ENCODE results near the gene SLC39A11.

DNA sequence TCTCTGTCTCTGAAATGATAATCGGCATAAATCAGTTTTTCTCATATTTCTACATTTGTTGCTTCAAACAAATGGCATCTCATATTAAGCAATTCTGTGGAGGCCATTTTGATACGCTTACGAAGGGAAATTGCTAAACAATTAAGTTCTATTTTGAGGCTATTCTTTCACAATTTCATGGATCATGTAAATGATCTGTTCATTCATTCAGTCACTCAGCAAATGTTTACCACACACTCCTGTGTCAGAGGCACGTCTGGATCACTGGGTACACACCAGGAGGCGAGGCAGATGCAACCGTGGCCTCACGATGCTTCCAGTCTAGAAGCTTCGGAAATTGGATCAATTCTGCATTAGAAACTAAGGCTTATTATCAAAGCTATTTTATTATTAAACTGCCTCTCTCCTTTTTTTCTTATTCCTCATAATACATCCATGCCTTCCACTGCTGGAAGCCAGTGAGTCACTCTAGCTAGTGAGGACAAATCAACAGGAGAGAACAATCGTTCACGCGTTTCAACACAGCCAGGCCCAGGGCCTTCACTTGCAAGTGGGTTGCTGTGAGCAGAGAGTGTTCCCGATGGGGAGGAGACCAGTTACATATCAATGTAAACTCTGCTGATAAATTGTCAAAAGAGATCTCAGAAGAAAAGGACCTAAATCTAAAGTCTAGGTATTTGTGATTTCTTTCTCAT, 11.3 kb upstream of the SLC39A11 start:
- TF ChIP-seq REST (IDR thresholded peaks at IDR 0.05; ENCODE audit: borderline replicate concordance), result no peak
- TF ChIP-seq, protein P1, sequence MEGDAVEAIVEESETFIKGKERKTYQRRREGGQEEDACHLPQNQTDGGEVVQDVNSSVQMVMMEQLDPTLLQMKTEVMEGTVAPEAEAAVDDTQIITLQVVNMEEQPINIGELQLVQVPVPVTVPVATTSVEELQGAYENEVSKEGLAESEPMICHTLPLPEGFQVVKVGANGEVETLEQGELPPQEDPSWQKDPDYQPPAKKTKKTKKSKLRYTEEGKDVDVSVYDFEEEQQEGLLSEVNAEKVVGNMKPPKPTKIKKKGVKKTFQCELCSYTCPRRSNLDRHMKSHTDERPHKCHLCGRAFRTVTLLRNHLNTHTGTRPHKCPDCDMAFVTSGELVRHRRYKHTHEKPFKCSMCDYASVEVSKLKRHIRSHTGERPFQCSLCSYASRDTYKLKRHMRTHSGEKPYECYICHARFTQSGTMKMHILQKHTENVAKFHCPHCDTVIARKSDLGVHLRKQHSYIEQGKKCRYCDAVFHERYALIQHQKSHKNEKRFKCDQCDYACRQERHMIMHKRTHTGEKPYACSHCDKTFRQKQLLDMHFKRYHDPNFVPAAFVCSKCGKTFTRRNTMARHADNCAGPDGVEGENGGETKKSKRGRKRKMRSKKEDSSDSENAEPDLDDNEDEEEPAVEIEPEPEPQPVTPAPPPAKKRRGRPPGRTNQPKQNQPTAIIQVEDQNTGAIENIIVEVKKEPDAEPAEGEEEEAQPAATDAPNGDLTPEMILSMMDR (IDR thresholded peaks at IDR 0.05; ENCODE audit: poor library complexity, severe bottlenecking), result no peak
- no peak for TF ChIP-seq POLR2AphosphoS5 (IDR thresholded peaks at IDR 0.05)
- no peak for TF ChIP-seq RAD21 (conservative IDR thresholded peaks at IDR 0.05)
- TF ChIP-seq MXI1 (conservative IDR thresholded peaks at IDR 0.05; ENCODE audit: poor library complexity, severe bottlenecking), result no peak
- TF ChIP-seq TAF1 (IDR thresholded peaks at IDR 0.05; ENCODE audit: low read depth), result no peak
